Panc1 (cell line): ENCODE results near the gene RALGPS1. TPM values are rescaled to one million over a fixed set of nuclear protein-coding genes. Genes with fewer than 3 reads are reported as not detected.

Experiments used
- ATAC-seq: fragments of 200-7000 bp; cut with Tn5 transposase; 2 replicates; pipeline ENCODE4 v1.9.1; 2020; ENCODE audit warnings: mild to moderate bottlenecking, moderate library complexity
- BruUV-seq: library from RNA; stranded (reverse); fragments of 400-500 nt; replicated peaks from 2 replicates; lab custom pipeline; 2021; lab: Mats Ljungman, UMichigan
- CTCF ChIA-PET: fragments of 300-600 bp; sonication (Branson Sonifier 250); formaldehyde crosslinking; loops from one replicate; lab custom pipeline; 2022; ENCODE audit warnings: antibody characterized with exemption; lab: Charles Lee
- POLR2A ChIA-PET: fragments of 300-600 bp; sonication (Branson Sonifier 250); formaldehyde crosslinking; loops from one replicate; lab custom pipeline; 2022; ENCODE audit warnings: antibody characterized with exemption; lab: Charles Lee
- DNase-seq: peaks from one replicate; pipeline ENCODE4 v3.0.0-alpha.2; 2010; ENCODE audit warnings: low read depth, low spot score
- H3K27ac ChIP-seq: 2 replicates; pipeline ENCODE4 v1.5.1; 2011; ENCODE audit warnings: mild to moderate bottlenecking, low read length, inconsistent platforms
- H3K27me3 ChIP-seq: fragments of 200-500 bp; sonication (Bioruptor generic); 2 replicates; pipeline ENCODE4 v1.6.0; 2014; ENCODE audit warnings: low read length, inconsistent platforms; ENCODE audit not compliant: control insufficient read depth, insufficient read depth
- H3K36me3 ChIP-seq: fragments of 200-500 bp; sonication (Bioruptor generic); 2 replicates; pipeline ENCODE4 v1.5.1; 2014; ENCODE audit warnings: inconsistent platforms, mild to moderate bottlenecking, low read length, moderate library complexity; ENCODE audit not compliant: control insufficient read depth, insufficient read depth
- H3K4me1 ChIP-seq: 2 replicates; pipeline ENCODE4 v1.5.1; 2011; ENCODE audit warnings: inconsistent platforms, mild to moderate bottlenecking, low read length, moderate library complexity; ENCODE audit not compliant: control insufficient read depth, insufficient read depth
- H3K4me3 ChIP-seq, 2 experiments: 2 replicates each; pipeline ENCODE4 v1.5.1; 2011 to 2012; ENCODE audit warnings: low read depth in 2 of 2, low read length in 2 of 2, mild to moderate bottlenecking in 2 of 2, inconsistent platforms in 1 of 2, moderate library complexity in 1 of 2
- H3K9me3 ChIP-seq: fragments of 200-500 bp; sonication (Bioruptor generic); 2 replicates; pipeline ENCODE4 v1.5.1; 2014; ENCODE audit warnings: low read depth, mild to moderate bottlenecking, inconsistent platforms, low read length, moderate library complexity; ENCODE audit not compliant: control insufficient read depth, insufficient read depth
- POLR2AphosphoS5 ChIP-seq: IDR thresholded peaks from 2 replicates; pipeline ENCODE4 v1.6.1; 2012; ENCODE audit warnings: mild to moderate bottlenecking, low read depth, low read length, moderate library complexity
- SIN3A ChIP-seq: IDR thresholded peaks from 2 replicates; pipeline ENCODE4 v1.6.1; 2012; ENCODE audit warnings: low read depth, mild to moderate bottlenecking, low read length, moderate library complexity, borderline replicate concordance; ENCODE audit not compliant: insufficient read depth
- TCF7L2 ChIP-seq: IDR thresholded peaks from 2 replicates; pipeline ENCODE4 v1.6.1; 2011; ENCODE audit warnings: mild to moderate bottlenecking, low read depth, low read length, inconsistent platforms
- in situ Hi-C: cut with HindIII; loops from 2 replicates; pipeline ENCODE4 v1.10.0; 2016; ENCODE audit warnings: low sequenced_read_pairs, low pct_unique_long_range_greater_than_20kb
- intact Hi-C: fragments of 100-400 bp; cut with micrococcal nuclease; formaldehyde crosslinking; loops from one replicate; pipeline ENCODE4 v1.10.0; 2022; ENCODE audit not compliant: unreplicated experiment
- total RNA-seq: library from RNA; stranded (reverse); gene quantifications from one replicate; pipeline ENCODE4 v1.2.1, GENCODE V29; 2021; ENCODE audit not compliant: unreplicated experiment
- TF ChIP-seq, protein P1 (sequence below): fragments of 450-650 bp; IDR thresholded peaks from 2 replicates; pipeline ENCODE4 v1.5.1; 2017; ENCODE audit warnings: mild to moderate bottlenecking
- TF ChIP-seq, protein P2 (sequence below), 2 experiments: IDR thresholded peaks; 2 replicates each; pipeline ENCODE4 v1.6.1; 2011 to 2012; ENCODE audit warnings: low read depth in 2 of 2, control low read depth in 1 of 2, low read length in 1 of 2, mild to moderate bottlenecking in 1 of 2, moderate library complexity in 1 of 2; ENCODE audit not compliant: insufficient read depth in 1 of 2

RALGPS1 gene
- total RNA-seq, 1 experiment from 2014 or later: 7.2 TPM

GRCh38 chr9:127252410-127253318 is 338.1 kb downstream of the RALGPS1 start:
- DNase-seq (no peak), ATAC-seq (no peak)
- TF ChIP-seq POLR2AphosphoS5 (no peak), SIN3A (no peak), TCF7L2 (no peak)
- TF ChIP-seq, protein P1, sequence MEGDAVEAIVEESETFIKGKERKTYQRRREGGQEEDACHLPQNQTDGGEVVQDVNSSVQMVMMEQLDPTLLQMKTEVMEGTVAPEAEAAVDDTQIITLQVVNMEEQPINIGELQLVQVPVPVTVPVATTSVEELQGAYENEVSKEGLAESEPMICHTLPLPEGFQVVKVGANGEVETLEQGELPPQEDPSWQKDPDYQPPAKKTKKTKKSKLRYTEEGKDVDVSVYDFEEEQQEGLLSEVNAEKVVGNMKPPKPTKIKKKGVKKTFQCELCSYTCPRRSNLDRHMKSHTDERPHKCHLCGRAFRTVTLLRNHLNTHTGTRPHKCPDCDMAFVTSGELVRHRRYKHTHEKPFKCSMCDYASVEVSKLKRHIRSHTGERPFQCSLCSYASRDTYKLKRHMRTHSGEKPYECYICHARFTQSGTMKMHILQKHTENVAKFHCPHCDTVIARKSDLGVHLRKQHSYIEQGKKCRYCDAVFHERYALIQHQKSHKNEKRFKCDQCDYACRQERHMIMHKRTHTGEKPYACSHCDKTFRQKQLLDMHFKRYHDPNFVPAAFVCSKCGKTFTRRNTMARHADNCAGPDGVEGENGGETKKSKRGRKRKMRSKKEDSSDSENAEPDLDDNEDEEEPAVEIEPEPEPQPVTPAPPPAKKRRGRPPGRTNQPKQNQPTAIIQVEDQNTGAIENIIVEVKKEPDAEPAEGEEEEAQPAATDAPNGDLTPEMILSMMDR: no peak
- TF ChIP-seq, protein P2, sequence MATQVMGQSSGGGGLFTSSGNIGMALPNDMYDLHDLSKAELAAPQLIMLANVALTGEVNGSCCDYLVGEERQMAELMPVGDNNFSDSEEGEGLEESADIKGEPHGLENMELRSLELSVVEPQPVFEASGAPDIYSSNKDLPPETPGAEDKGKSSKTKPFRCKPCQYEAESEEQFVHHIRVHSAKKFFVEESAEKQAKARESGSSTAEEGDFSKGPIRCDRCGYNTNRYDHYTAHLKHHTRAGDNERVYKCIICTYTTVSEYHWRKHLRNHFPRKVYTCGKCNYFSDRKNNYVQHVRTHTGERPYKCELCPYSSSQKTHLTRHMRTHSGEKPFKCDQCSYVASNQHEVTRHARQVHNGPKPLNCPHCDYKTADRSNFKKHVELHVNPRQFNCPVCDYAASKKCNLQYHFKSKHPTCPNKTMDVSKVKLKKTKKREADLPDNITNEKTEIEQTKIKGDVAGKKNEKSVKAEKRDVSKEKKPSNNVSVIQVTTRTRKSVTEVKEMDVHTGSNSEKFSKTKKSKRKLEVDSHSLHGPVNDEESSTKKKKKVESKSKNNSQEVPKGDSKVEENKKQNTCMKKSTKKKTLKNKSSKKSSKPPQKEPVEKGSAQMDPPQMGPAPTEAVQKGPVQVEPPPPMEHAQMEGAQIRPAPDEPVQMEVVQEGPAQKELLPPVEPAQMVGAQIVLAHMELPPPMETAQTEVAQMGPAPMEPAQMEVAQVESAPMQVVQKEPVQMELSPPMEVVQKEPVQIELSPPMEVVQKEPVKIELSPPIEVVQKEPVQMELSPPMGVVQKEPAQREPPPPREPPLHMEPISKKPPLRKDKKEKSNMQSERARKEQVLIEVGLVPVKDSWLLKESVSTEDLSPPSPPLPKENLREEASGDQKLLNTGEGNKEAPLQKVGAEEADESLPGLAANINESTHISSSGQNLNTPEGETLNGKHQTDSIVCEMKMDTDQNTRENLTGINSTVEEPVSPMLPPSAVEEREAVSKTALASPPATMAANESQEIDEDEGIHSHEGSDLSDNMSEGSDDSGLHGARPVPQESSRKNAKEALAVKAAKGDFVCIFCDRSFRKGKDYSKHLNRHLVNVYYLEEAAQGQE (IDR thresholded peaks at IDR 0.05; ENCODE audit: insufficient read depth in 1 of 2, low read depth in 2 of 2, low read length in 1 of 2): no peak
- intact Hi-C loops: no loop called here
- ChIA-PET POLR2A (no interaction called here), CTCF (interaction anchor here (1.2 kb wide), 1 partner anchor 50 kb away, joined by 4 read pairs; no protein-coding TSS in a partner anchor)
- Histone ChIP-seq H3K27ac (no peak overlapping the region), H3K9me3 (no peaks in the 10 kb centered on the region), H3K27me3 (no peaks in the 10 kb centered on the region), H3K4me1 (no peaks in the 10 kb centered on the region), H3K36me3 (no peaks in the 10 kb centered on the region), H3K4me3 (no peak overlapping the region)
- in situ Hi-C loops: no loop called here
- no TSS peak for BruUV-seq

DNA sequence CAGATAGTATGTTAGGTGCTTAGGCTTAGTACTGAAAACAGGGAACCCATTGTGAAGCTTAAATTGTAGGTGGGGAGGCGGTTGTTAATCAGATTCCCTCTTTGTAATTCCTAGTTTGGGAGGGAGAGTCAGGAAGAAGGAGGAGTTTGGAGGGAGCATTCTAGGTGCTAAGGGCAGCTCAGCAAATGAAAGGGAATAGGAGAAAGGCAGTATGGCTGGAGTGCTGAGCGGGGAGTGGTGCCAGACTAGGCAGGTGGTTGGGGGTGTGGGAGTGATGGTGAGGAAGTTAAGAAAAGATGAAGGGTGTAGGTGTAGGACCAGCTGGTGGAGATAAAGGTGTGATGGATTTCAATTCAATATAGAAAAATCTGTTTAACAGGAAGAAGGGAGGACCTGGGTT is 338.9 kb downstream of the RALGPS1 start:
- Histone ChIP-seq H3K9me3 (no peaks in the 10 kb centered on the region), H3K4me3 (no peak overlapping the region), H3K27me3 (no peaks in the 10 kb centered on the region), H3K4me1 (no peaks in the 10 kb centered on the region), H3K36me3 (no peaks in the 10 kb centered on the region), H3K27ac (no peak overlapping the region)
- POLR2A ChIA-PET: no interaction called here
- ATAC-seq: no peak
- CTCF ChIA-PET: no interaction called here
- intact Hi-C loops (no loop called here), in situ Hi-C loops (no loop called here)
- DNase-seq: no peak
- TF ChIP-seq, protein P2 (IDR thresholded peaks at IDR 0.05; ENCODE audit: insufficient read depth in 1 of 2, low read depth in 2 of 2, low read length in 1 of 2): no peak
- TF ChIP-seq, protein P1: no peak
- TF ChIP-seq TCF7L2: no peak
- TF ChIP-seq SIN3A: no peak
- TF ChIP-seq POLR2AphosphoS5: no peak
- BruUV-seq: no TSS peak
